Spleen (tissue), 11 donors: Measurements from ENCODE around the gene SAMD8. TPM values are rescaled to one million over a fixed set of nuclear protein-coding genes. Genes with fewer than 3 reads are reported as not detected.

Experiments used
- DNase-seq: peaks from one replicate; pipeline ENCODE4 v3.0.0-alpha.2; 2020
- H3K27ac ChIP-seq, 8 donors: fragments of 200-600 bp; sonication (generic) in 7 of 8; 1 replicate in 4 of 8; 2 replicates in 4 of 8; pipeline versions ENCODE4 v1.5.0 to v1.8.0; 2016 to 2021; ENCODE audit warnings: inconsistent platforms in 4 of 8, mild to moderate bottlenecking in 4 of 8, moderate library complexity in 1 of 8
- H3K27me3 ChIP-seq, 7 donors: fragments of 200-600 bp; sonication (generic) in 6 of 7; replicated peaks in 1 of 7; 1 replicate in 4 of 7; 2 replicates in 3 of 7; pipeline versions ENCODE4 v1.5.0 to v1.8.0; 2016 to 2021; ENCODE audit warnings: inconsistent platforms in 3 of 7, mild to moderate bottlenecking in 1 of 7
- H3K36me3 ChIP-seq, 6 donors: fragments of 200-600 bp; sonication (generic) in 5 of 6; 1 replicate in 4 of 6; 2 replicates in 2 of 6; pipeline versions ENCODE4 v1.5.0 to v1.8.0; 2016 to 2021; ENCODE audit warnings: inconsistent platforms in 2 of 6
- H3K4me1 ChIP-seq, 6 donors: fragments of 200-600 bp; sonication (generic) in 5 of 6; 1 replicate in 3 of 6; 2 replicates in 3 of 6; pipeline versions ENCODE4 v1.5.0 to v1.8.0; 2016 to 2021; ENCODE audit warnings: inconsistent platforms in 3 of 6
- H3K4me3 ChIP-seq, 8 donors: fragments of 200-600 bp; sonication (generic) in 7 of 8; 1 replicate in 4 of 8; 2 replicates in 4 of 8; pipeline versions ENCODE4 v1.5.0 to v1.8.0; 2016 to 2021; ENCODE audit warnings: inconsistent platforms in 4 of 8, mild to moderate bottlenecking in 4 of 8, moderate library complexity in 2 of 8
- H3K9me3 ChIP-seq, 8 donors: fragments of 200-600 bp; sonication (generic) in 7 of 8; 1 replicate in 4 of 8; 2 replicates in 4 of 8; pipeline versions ENCODE4 v1.5.0 to v1.8.0; 2016 to 2021; ENCODE audit warnings: inconsistent platforms in 4 of 8
- POLR2A ChIP-seq, 3 donors: fragments of 450-650 bp; IDR thresholded peaks; one replicate each; pipeline ENCODE4 v1.5.1; 2017; ENCODE audit warnings: antibody characterized with exemption in 3 of 3, mild to moderate bottlenecking in 1 of 3
- POLR2AphosphoS5 ChIP-seq, 3 donors: sonication (generic); formaldehyde crosslinking; IDR thresholded peaks; one replicate each; pipeline ENCODE4 v1.5.1; 2017; ENCODE audit warnings: antibody characterized with exemption in 3 of 3
- WGBS, 5 donors: extraction: QIAGEN DNeasy Blood & Tissue Kit in 3 of 5; methylation state at CpG; one replicate each; pipeline versions ENCODE4 v1.1.5 to v1.1.7; 2013 to 2018; 5-methylcytosine and 5-hydroxymethylcytosine counted together
- intact Hi-C: fragments of 100-400 bp; cut with DNase I; formaldehyde crosslinking; loops from one replicate; pipeline ENCODE4 v1.15.0; 2023; ENCODE audit warnings: low total_unique reads
- polyA plus RNA-seq, 3 donors: library from polyadenylated mRNA; stranded (reverse); fragments of 200-250 nt; gene quantifications; one replicate each; pipeline ENCODE4 v1.2.1, GENCODE V29; 2013
- total RNA-seq, 7 donors: library from RNA; depleted of rRNA in 3 of 7; stranded (reverse); fragments of >200 nt in 3 of 7; fragmentation: NEBNext Ultra II Directional in 4 of 7; extraction: Animal tissue kit (Norgen Biotek cat#: 25700) in 4 of 7; gene quantifications; one replicate each; pipeline versions ENCODE4 v1.1.0 to v1.2.1, GENCODE V29; 2016 to 2021
- TF ChIP-seq, protein P1 (sequence below), 11 experiments: fragments of 200-600 bp in 7 of 11; fragments of 450-650 bp in 4 of 11; sonication (generic) in 4 of 11; IDR thresholded peaks in 8 of 11; conservative IDR thresholded peaks in 3 of 11; 1 replicate in 7 of 11; 2 replicates in 4 of 11; pipeline versions ENCODE4 v1.4.0 to v1.8.0; 2016 to 2021; ENCODE audit warnings: antibody characterized with exemption in 11 of 11, inconsistent platforms in 4 of 11, mild to moderate bottlenecking in 1 of 11
- donor health status: healthy with polysubstance abuse.
- donor health status: DM: no; HTN: no; CAD: no; lungs with moderate emphysema.
- donor health status: DM: no; HTN: no; CAD: no.
- donor health status: Bipolar disorder and iron deficiency.
- donor health status: healthy.
- donor health status: DM: no; HTN: no; CAD: no.
- donor health status: DM: yes; HTN: yes; CAD: no.

SAMD8 gene
- total and polyA plus RNA-seq, 10 donors = 4.1 to 35.1 (median 25.2) TPM

DNA sequence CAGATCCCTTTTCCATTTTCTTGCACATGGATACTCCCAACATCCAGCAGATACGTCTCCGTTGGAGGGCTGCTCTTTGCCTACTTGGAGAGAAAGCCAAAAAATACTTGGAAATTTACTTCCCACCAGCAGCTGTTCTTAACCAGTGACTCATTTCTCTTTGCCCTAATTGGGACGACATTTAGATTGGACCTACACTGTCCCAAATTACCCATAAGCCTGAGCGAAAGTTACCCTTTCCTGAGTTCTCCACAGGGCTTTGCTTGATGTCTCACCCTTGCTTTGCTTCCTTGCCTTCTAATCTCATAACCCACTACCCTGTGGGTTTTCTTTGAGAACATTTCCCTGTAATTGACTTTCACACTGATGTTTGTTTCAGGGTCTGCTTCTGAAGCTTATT lies 48.1 kb downstream of the SAMD8 start:
- TF ChIP-seq, protein P1, sequence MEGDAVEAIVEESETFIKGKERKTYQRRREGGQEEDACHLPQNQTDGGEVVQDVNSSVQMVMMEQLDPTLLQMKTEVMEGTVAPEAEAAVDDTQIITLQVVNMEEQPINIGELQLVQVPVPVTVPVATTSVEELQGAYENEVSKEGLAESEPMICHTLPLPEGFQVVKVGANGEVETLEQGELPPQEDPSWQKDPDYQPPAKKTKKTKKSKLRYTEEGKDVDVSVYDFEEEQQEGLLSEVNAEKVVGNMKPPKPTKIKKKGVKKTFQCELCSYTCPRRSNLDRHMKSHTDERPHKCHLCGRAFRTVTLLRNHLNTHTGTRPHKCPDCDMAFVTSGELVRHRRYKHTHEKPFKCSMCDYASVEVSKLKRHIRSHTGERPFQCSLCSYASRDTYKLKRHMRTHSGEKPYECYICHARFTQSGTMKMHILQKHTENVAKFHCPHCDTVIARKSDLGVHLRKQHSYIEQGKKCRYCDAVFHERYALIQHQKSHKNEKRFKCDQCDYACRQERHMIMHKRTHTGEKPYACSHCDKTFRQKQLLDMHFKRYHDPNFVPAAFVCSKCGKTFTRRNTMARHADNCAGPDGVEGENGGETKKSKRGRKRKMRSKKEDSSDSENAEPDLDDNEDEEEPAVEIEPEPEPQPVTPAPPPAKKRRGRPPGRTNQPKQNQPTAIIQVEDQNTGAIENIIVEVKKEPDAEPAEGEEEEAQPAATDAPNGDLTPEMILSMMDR (IDR thresholded peaks at IDR 0.05 in 8 of 11, conservative IDR thresholded peaks at IDR 0.05 in 3 of 11) = no peak
- WGBS, 5 donors = 85 to 92% (median 89%) methylated on average over 4 of the region's 4 CpGs
- DNase-seq = no peak
- intact Hi-C loops = no loop called here
- Histone ChIP-seq H3K36me3 (peaks cover 0 to 62% (median 0%) of the 10 kb centered on the region in 6 donors), H3K4me3 (no peak overlapping the region), H3K4me1 (peaks cover 0 to 33% (median 4%) of the 10 kb centered on the region in 6 donors), H3K27ac (no peak overlapping the region), H3K27me3 (no peaks in the 10 kb centered on the region), H3K9me3 (no peaks in the 10 kb centered on the region)

DNA sequence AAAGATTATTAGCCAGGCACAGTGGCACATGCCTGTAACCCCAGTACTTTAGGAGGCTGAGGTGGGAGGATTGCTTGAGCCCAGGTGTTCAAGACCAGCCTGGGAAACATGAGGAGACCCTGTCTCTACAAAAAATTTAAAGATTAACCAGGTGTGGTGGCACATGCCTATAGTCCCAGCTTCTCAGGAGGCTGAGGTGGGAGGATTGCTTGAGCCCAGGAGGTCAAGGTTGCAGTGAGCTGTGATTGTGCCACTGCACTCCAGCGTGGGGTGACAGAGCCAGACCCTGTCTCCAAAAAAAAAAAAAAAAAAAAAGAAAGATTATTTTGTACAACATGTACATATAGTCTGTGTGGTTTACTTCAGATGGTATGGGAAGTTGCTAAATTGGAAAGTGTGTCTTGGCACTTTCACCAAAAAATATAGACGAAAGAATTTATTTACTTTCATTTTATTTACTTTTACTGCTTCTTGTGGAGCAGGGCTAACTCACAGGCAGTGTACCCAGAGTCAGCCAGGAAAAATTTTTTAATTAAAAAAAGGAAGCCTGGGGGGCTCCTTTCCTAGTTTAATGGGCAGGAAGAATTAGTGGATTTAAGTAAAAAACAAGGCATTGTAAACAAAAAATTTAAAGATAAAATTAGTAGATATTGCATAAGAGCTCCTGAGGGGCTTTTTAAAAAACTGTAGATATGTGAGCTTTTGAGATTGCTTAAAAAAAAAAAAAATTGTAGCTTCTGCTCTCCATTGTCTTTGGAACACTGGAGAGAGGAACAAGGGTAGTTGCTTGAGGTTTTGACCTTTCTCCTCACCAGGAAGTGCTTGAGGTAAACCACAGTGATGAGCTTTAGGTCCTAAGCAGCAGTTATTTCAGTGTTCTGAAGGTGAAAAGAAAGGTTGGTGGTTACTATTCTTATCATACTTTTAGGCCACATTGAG lies 54.5 kb downstream of the SAMD8 start:
- 40 to 67% (median 46%) methylated on average over 2 of the region's 2 CpGs for WGBS, 5 donors
- Histone ChIP-seq H3K27me3 (no peaks in the 10 kb centered on the region), H3K4me1 (peaks cover 13 to 56% (median 31%) of the 10 kb centered on the region in 6 donors), H3K27ac (peak overlapping the region in 7 of 8 donors; percentile 30 to 74 (median 49)), H3K4me3 (no peak overlapping the region), H3K36me3 (peaks cover 0 to 71% (median 19%) of the 10 kb centered on the region in 6 donors), H3K9me3 (no peaks in the 10 kb centered on the region)
- no peak for TF ChIP-seq POLR2AphosphoS5 (IDR thresholded peaks at IDR 0.05)
- no peak for TF ChIP-seq POLR2A (IDR thresholded peaks at IDR 0.05)
- TF ChIP-seq, protein P1 (IDR thresholded peaks at IDR 0.05 in 8 of 11, conservative IDR thresholded peaks at IDR 0.05 in 3 of 11) = no peak
- DNase-seq = no peak
- intact Hi-C loops = no loop called here

DNA sequence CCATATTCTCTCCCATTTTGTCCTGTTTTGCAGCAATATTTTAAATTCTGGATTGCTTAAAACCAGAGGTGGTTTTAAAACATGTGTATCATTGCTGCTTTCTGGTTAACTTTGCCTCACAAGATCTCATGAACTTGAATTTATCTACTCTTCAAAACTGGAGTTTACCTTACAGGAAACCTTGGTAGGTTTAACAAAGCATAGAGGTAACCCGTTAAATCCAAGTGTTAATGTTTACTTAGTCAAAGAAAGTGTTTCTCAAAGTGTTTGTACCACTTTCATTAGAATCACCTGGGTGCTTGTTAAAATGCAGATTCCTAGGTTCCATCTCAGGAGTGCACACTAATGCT lies 55.1 kb downstream of the SAMD8 start:
- Histone ChIP-seq H3K36me3 (peaks cover 0 to 75% (median 23%) of the 10 kb centered on the region in 6 donors), H3K4me1 (peaks cover 13 to 49% (median 30%) of the 10 kb centered on the region in 6 donors), H3K9me3 (no peaks in the 10 kb centered on the region), H3K27ac (peak overlapping the region; percentile 14 to 74 (median 46)), H3K27me3 (no peaks in the 10 kb centered on the region), H3K4me3 (no peak overlapping the region)
- no peak for DNase-seq
- TF ChIP-seq, protein P1 (IDR thresholded peaks at IDR 0.05 in 8 of 11, conservative IDR thresholded peaks at IDR 0.05 in 3 of 11) = no peak
- TF ChIP-seq POLR2AphosphoS5 (IDR thresholded peaks at IDR 0.05) = no peak
- no peak for TF ChIP-seq POLR2A (IDR thresholded peaks at IDR 0.05)
- WGBS, 5 donors = 41 to 54% (median 46%) methylated on average over 1 of the region's 1 CpG
- intact Hi-C loops = no loop called here

DNA sequence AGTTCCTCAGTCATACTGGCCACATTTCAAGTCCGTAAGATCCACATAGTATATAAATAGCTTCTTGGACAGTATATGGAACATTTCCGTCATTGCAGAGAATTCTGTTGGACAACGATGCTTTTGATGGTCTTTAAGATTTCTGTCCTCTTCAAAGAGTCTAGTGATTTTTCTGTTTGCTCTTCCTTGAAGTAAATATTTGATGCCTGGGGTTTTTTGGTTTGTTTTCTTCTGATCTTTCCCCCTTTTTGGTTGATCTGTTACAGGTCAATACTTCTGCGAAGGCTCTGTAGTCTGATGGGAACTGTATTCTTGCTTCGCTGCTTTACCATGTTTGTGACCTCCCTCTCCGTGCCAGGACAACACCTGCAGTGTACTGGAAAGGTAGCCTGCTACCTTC lies 56.8 kb downstream of the SAMD8 start:
- Histone ChIP-seq H3K27ac (no peak overlapping the region), H3K4me3 (no peak overlapping the region), H3K4me1 (peaks cover 13 to 43% (median 27%) of the 10 kb centered on the region in 6 donors), H3K36me3 (peaks cover 0 to 85% (median 26%) of the 10 kb centered on the region in 6 donors), H3K27me3 (no peaks in the 10 kb centered on the region), H3K9me3 (no peaks in the 10 kb centered on the region)
- TF ChIP-seq, protein P1 (IDR thresholded peaks at IDR 0.05 in 8 of 11, conservative IDR thresholded peaks at IDR 0.05 in 3 of 11) = no peak
- TF ChIP-seq POLR2AphosphoS5 (IDR thresholded peaks at IDR 0.05) (no peak), POLR2A (IDR thresholded peaks at IDR 0.05) (no peak)
- no peak for DNase-seq
- intact Hi-C loops = no loop called here
- 84 to 98% (median 94%) methylated on average over 6 of the region's 6 CpGs for WGBS, 5 donors
